HL-60 (cell line): ENCODE measurements around the gene SH3BP1.
"Not testable (repeated sequence)": the region's sequence is repeated elsewhere in the genome, so short reads cannot be mapped to it uniquely, and the experiment has no call there.

Experiments used
- DNase-seq, 2 experiments: peaks; one replicate each; pipeline ENCODE4 v3.0.0-alpha.2; 2010 to 2020; ENCODE audit warnings: low read depth in 1 of 2, low spot score in 1 of 2
- H3K27ac ChIP-seq: fragments of 250-450 bp; sonication (Bioruptor Pico); replicated peaks from 2 replicates; pipeline ENCODE4 v1.5.1; 2020; ENCODE audit warnings: mild to moderate bottlenecking, moderate library complexity
- H3K27me3 ChIP-seq: fragments of 250-450 bp; sonication (Bioruptor Pico); 2 replicates; pipeline ENCODE4 v1.5.1; 2021; ENCODE audit warnings: mild to moderate bottlenecking, moderate library complexity; ENCODE audit not compliant: insufficient read depth, poor library complexity, severe bottlenecking
- H3K4me3 ChIP-seq: replicated peaks from 2 replicates; pipeline ENCODE4 v1.5.1; 2011; ENCODE audit warnings: mild to moderate bottlenecking, control low read depth, low read length; ENCODE audit not compliant: insufficient read depth
- CTCF ChIP-seq: IDR thresholded peaks from one replicate; pipeline ENCODE4 v1.5.1; 2011; ENCODE audit warnings: low read length, control low read depth, inconsistent platforms; ENCODE audit not compliant: insufficient read depth
- GABPA ChIP-seq: IDR thresholded peaks from 2 replicates; pipeline ENCODE4 v1.6.1; 2012; ENCODE audit warnings: low read depth
- POLR2AphosphoS5 ChIP-seq: IDR thresholded peaks from 2 replicates; pipeline ENCODE4 v1.6.1; 2012; ENCODE audit warnings: low read depth
- REST ChIP-seq: IDR thresholded peaks from 2 replicates; pipeline ENCODE4 v1.6.1; 2012; ENCODE audit warnings: low read depth; ENCODE audit not compliant: insufficient replicate concordance
- SPI1 ChIP-seq: IDR thresholded peaks from 2 replicates; pipeline ENCODE4 v1.6.1; 2012; ENCODE audit warnings: low read depth, mild to moderate bottlenecking, borderline replicate concordance

SH3BP1 gene

GRCh38 chr22:37599153-37599552, 40.3 kb upstream of the SH3BP1 start:
- Histone ChIP-seq H3K27ac (no peak overlapping the region), H3K4me3 (no peak overlapping the region), H3K27me3 (peaks cover 3% of the 10 kb centered on the region)
- DNase-seq = no peak
- no peak for TF ChIP-seq POLR2AphosphoS5
- no peak for TF ChIP-seq CTCF
- no peak for TF ChIP-seq GABPA
- no peak for TF ChIP-seq SPI1
- no peak for TF ChIP-seq REST

GRCh38 chr22:37601203-37601539, 38.3 kb upstream of the SH3BP1 start:
- Histone ChIP-seq H3K27me3 (peaks cover 3% of the 10 kb centered on the region), H3K27ac (no peak overlapping the region), H3K4me3 (no peak overlapping the region)
- DNase-seq = no peak
- TF ChIP-seq SPI1 = no peak
- TF ChIP-seq REST = no peak
- TF ChIP-seq POLR2AphosphoS5 = no peak
- no peak for TF ChIP-seq GABPA
- no peak for TF ChIP-seq CTCF

- TF ChIP-seq POLR2AphosphoS5 = no peak
- no peak for TF ChIP-seq REST
- TF ChIP-seq CTCF = no peak
- TF ChIP-seq SPI1 = no peak
- TF ChIP-seq GABPA = no peak
- peaks cover under 1% of the 10 kb centered on the region for H3K27me3 ChIP-seq
- no peak overlapping the region for H3K27ac ChIP-seq
- H3K4me3 ChIP-seq = no peak overlapping the region
- DNase-seq = no peak
Observed at GRCh38 chr22:37601540-37602442, 37.7 kb upstream of the SH3BP1 start.

GRCh38 chr22:37602546-37603277, 36.8 kb upstream of the SH3BP1 start:
- DNase-seq, H3K27ac ChIP-seq, H3K27me3 ChIP-seq, H3K4me3 ChIP-seq: not testable (repeated sequence)
